GM19372 (cell line): ENCODE data around the gene FKBP2.
A peak's percentile ranks its signal among the peaks of the same experiment; 100 is the strongest.
"Not testable (repeated sequence)": the region's sequence is repeated elsewhere in the genome, so short reads cannot be mapped to it uniquely, and the experiment has no call there.

Experiments
- ATAC-seq: cut with Tn5 transposase; IDR thresholded peaks from one replicate; pipeline ENCODE4 v1.9.1; 2021; ENCODE audit warnings: mild to moderate bottlenecking, low read depth, moderate library complexity; ENCODE audit not compliant: unreplicated experiment

Gene FKBP2

DNA sequence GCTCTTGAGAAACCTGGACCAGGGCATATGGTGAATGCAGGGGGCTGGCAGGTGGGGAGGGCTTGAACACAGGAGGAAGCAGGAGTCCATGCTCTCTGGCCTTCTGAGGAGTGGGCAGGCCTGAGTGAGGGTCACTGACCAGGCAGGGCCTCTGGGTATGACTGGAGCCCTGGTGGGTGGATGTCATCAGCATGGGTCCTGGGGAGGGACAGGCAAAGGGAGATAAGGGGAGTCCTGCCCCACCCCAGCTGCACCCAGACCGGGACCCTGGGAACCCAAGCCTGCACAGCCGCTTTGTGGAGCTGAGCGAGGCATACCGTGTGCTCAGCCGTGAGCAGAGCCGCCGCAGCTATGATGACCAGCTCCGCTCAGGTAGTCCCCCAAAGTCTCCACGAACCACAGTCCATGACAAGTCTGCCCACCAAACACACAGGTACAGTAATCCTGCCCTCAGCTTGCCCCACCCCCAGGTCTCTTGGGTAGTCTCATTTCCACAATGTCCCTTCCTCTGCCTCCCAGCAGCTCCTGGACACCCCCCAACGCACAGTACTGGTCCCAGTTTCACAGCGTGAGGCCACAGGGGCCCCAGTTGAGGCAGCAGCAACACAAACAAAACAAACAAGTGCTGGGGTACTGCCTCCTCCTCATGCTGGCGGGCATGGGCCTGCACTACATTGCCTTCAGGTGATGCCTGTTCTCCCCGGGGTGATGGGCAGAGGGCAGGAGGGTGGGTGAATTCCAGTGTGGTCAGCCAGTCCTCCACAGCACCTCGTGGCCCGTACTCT, 8.5 kb upstream of the FKBP2 start:
- no peak for ATAC-seq

DNA sequence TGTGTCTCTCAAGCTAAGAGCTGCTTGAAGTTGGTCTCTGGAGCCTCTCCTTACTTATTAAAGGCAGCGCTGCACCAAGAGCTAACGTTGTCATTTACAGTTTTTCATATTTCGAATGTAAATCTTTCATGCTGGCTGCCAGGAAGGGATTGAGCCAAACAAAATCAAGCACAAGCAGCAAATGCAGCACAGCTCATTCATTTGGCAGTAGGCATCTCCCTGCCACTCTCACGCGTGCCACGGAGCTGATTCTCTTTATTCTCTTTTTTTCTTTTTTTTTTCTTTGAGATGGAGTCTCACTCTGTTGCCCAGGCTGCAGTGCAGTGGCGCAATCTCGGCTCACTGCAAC, 8.0 kb upstream of the FKBP2 start:
- no peak for ATAC-seq

DNA sequence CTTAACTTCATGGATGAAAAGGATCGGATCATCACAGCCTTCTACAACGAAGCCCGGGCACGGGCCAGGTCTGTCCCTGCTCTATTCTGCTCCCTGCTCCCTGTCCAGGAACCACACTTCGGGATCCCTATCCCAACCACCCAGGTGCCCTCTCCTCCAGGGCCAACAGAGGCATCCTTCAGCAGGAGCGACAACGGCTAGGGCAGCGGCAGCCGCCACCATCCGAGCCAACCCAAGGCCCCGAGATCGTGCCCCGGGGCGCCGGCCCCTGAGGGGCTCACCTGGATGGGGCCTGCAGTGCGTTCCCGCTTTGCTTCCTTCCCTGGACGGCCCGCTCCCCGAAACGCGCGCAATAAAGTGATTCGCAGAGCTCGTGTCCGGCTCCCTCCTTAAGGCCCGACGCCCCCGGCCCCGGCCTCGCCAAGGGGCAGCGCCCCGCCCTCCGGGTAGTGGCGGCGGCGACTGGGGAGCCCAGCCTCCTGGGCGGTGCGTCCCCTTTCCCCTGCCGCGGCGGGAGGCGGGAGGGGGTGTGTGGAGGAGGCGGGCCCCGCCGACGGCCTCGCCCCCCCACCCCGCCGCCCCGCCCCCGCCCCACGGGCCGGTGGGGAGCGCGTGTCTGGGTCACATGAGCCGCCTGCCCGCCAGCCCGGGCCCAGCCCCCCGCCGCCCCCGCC, 6.8 kb upstream of the FKBP2 start, which contains the start of gene VEGFB:
Gene VEGFB (plus strand): TSS at position 672 of the 674 bp plus-strand sequence. CDS start 250 bp downstream, outside the sequence.
- ATAC-seq: peak; percentile 37

DNA sequence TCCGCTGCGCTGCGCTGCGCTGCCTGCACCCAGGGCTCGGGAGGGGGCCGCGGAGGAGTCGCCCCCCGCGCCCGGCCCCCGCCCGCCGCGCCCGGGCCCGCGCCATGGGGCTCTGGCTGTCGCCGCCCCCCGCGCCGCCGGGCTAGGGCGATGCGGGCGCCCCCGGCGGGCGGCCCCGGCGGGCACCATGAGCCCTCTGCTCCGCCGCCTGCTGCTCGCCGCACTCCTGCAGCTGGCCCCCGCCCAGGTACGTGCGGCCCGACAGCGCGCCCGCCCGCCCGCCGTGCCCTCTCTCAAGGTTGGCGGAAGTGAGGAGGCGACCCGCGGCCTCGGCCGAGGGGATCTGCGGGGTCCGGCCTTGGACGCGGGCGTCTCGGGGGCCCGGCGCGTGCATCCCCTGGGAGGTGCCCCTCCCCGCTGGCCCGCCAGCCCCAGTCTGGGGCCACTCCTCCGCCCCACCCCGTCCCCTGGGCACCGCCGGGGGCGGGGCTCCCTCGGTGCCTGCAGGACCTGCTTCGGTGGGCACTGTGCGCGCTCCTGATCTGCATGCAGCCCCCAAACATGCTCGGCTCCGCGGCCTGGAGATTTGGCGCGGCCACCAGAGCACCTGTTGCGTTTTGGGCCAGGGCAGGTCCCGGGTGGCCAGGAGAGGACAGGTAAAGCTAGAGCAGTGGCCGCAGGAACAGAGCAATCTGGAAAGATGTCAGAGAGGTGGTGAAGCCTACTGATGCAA, 6.1 kb upstream of the FKBP2 start:
- peak; percentile 25 for ATAC-seq

DNA sequence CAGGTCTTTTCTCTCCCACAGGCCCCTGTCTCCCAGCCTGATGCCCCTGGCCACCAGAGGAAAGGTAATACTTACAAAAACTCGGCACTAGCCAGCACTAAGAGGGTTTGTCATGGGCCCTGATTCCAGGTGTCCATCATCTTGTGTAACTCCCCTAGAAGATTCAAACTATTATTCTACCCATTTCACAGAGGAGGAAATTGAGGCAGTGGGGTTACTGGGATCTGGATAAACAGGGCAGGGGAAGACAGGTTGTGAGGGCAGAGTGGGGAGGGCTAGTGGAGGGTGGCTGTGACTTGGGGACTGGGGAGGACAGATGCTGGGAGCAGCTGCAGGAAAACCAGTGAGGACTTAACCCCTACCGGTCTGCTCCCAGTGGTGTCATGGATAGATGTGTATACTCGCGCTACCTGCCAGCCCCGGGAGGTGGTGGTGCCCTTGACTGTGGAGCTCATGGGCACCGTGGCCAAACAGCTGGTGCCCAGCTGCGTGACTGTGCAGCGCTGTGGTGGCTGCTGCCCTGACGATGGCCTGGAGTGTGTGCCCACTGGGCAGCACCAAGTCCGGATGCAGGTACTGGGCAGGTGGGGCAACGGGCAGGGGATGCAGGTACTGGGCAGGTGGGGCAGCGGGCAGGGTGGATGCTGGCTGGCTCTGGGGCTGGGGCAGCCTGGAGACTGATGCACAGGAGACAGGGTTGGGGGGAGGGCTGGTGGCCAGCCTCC, 5.3 kb upstream of the FKBP2 start:
- no peak for ATAC-seq

DNA sequence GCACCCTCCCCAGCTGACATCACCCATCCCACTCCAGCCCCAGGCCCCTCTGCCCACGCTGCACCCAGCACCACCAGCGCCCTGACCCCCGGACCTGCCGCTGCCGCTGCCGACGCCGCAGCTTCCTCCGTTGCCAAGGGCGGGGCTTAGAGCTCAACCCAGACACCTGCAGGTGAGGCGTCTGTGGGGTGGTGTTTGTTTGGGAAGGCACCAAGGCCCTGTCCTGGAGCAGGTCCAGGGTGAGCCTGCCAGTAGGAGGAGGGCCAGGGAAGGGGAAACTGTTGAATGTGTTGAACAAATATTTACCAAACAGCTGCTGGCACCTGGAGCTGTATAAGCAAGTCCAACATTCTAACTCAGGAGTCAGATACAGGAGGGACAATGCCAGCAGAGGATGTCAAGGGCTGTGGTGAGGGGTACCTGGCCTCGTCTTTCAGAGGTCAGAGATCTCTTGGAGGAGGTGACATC, 3.4 kb upstream of the FKBP2 start:
- ATAC-seq: no peak

DNA sequence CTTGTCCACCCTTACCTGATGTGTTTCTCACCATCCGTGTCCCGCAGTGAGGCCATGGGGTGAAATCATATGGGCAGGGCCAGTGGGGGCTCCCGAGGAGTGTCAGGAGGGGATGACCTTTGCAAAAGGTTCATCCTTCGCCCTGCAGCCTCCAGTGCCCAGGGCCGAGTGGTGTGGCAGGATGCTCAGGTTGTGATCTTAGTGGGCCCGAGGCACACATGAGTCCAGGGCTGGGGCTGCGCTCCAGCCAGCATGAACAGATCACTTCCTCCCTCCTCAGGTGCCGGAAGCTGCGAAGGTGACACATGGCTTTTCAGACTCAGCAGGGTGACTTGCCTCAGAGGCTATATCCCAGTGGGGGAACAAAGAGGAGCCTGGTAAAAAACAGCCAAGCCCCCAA, 2.8 kb upstream of the FKBP2 start:
- ATAC-seq: no peak

DNA sequence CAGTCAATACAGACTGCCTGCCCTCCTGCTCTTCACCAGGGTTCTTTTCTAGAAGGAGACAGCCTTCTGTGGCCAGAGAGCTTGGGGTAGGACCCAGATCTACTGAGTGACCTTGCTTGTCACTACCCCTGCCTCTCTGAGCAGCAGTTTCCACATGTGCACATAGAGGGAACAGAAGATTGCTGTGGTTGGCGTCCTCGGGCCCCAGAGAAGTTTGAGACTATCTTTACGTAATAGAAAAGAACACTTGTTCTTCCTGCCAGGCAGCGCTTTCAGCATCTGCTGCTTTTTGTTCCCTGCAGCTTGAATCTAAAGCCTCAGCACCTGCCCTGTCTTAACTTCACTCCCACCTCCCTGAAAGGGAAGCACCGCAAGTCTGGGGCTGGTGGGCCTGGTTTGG, 1.9 kb upstream of the FKBP2 start:
- no peak for ATAC-seq

DNA sequence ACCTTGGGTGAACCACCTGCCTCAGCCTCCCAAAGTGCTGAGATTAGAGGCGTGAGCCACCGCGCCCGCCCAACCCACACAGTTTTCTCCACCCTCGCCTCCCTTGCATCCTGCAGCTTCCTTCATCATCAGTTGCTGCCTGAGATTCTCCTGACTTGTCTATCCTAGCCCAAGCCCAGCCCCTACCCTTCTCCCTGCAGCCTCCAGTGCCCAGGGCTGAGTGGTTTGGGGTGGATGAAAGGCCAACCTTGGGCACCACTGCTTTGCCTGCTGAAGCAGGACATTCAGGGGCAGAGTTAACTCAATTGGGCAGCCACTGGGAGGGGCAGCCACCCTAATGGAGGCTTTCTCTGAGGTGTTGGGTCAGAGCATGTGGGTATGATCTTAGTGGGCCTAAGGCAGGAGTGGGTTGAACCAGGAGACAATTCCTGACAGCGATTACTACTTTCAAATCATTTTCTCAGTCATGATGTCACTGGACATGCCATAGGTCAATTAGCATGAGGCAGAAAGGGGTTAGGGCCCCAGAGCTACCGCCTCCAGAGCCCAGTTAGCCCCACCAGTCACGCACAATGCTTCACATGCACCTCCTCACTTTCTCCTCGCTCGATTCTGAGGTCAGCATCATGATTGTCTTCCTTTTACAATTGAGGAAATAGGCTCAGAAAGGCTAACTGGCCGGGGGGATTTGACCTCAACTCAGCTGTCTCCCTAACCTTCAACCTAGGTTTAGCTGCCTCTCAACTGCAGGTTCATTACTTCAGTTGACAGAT, 1.0 kb upstream of the FKBP2 start:
- ATAC-seq: peak; percentile 3

DNA sequence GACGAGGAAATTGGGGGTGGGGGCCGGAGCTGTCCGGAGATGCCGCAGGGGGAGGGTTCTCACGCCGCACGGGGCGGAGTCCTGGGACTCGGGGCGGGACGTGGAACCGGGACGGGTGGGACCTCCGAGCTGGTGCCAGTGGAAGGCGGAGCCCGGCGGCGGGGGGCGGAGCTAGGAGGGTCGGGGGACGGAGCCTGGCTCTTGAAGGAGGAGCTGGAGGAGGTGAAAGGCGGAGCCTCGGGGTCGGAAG, 271 bp downstream of the FKBP2 start:
- ATAC-seq: peak; percentile 74

DNA sequence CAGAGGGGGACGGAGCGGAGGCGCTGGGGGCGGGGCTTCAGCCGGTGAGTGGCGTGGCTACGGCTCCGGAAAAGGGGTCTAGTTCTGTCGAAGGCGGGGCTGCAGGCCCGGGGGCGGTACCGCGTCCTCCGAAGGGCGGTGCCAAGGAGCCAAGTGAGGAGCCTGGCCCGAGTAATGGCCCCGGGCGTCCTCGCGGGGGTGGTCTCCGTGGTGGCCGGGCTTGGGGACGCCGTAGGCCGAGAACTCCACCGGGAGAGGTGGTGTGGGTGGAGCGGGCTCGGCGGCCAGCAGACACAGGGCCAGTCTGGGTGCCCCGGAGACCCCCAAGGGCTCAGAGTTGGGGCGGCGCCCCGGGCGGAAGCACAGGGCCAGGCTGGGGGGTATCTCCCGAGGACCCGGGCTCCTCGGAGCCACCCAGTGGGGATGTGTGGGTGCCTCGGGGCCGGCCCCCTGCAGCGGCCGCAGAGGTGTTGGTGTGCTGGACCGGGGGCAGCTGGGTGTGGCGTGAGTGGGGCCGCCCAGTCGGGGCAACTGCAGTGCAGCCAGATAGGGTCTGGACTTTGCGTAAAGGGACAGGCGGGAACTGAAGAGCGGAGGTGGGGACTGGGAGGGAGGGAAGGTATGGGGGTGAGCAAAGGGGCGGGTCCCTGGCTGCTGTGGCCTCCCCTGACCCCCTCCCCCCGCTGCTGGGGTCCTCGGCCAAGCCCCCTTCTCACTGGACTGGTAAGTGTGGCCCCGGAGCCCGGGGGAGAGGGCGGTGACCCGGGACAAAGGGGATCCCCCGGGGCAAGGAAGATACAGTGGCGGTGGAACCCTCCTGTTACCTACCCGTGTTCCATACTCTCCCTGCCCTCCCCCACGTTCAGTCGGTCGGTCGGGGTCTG, 838 bp downstream of the FKBP2 start:
- ATAC-seq: peak; percentile 2

DNA sequence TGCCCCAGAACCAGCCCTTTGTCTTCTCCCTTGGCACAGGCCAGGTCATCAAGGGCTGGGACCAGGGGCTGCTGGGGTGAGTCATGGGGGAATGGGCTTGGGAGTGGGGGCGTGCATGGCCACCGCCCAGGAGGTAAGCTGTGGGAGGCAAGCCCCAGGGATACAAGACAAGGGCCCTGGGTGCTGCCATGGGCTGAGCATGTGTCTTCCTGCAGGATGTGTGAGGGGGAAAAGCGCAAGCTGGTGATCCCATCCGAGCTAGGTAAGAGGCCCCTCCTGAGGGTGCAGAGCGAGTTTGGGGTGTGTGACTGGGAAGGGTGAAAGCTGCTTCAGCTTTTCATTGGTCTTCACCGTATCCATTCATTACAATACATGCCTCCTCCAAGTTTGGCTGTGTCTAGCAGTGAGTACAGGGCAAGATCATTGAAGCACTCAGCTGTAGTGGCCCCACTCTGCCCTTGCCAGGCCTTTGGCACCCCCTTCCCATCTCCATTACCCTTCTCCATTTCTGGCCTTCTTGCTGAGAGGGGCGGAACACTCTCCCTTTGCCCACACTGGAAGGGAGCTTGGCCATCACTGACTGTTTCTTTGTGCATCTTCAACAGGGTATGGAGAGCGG, 2.5 kb downstream of the FKBP2 start:
- no peak for ATAC-seq

DNA sequence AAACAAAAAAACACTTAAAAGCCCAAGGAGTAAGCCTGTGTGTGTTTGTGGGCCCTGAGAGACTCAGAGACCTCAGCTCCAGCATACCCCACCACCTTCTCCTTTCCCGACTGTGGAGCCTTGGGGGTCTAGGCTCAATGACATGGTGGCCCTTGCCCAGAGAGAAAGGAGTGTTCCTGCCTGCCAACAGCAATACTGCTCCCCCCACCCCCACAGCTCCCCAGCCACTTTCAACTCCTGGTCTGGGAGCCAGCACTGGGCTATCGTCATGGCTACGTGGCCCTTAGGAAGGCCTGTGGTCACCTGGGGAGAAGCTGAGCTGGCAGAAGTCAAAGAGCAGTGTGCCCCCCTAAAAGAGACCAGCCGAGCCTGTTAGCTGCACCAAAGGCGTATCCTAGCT, 3.2 kb downstream of the FKBP2 start:
- ATAC-seq: no peak

DNA sequence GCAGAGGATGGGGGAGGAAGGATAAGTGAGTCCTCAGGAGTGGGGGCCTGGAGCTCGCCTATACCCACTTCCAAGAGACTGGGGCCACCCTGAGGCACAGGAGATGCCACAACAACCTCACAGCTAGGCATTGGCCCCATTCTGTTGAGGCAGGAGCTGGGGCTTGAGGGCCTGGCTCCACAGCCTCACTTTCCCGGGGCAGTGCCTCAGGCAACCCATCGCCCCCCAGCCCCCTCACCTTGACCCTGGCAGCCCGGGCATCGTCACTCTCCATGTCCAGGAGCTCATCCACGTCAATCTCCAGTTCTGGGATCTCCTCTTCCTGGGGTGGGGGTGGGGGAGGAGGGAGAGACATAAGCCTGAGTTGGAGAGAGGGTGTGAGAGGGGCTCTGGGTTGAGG, 4.1 kb downstream of the FKBP2 start:
- no peak for ATAC-seq

DNA sequence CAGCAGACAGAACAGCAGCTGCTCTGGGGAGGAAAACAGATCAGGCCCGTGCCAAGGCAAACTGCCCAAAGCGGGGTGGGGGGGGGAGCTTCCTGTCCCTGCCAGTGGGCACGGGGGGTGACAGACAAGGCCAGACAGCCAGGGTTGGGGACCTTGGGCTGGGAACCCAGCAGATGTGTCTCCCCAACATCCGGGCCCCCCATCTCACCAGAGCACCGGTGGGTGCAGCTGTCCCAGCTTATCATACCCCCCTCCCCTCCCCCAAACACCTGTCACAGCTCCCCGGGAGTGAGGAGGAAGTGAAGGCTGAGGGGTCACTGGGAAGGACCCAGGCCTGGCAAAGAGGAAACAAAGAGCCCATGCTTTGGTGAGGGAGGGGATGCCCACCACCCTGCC, 4.5 kb downstream of the FKBP2 start:
- ATAC-seq: no peak

DNA sequence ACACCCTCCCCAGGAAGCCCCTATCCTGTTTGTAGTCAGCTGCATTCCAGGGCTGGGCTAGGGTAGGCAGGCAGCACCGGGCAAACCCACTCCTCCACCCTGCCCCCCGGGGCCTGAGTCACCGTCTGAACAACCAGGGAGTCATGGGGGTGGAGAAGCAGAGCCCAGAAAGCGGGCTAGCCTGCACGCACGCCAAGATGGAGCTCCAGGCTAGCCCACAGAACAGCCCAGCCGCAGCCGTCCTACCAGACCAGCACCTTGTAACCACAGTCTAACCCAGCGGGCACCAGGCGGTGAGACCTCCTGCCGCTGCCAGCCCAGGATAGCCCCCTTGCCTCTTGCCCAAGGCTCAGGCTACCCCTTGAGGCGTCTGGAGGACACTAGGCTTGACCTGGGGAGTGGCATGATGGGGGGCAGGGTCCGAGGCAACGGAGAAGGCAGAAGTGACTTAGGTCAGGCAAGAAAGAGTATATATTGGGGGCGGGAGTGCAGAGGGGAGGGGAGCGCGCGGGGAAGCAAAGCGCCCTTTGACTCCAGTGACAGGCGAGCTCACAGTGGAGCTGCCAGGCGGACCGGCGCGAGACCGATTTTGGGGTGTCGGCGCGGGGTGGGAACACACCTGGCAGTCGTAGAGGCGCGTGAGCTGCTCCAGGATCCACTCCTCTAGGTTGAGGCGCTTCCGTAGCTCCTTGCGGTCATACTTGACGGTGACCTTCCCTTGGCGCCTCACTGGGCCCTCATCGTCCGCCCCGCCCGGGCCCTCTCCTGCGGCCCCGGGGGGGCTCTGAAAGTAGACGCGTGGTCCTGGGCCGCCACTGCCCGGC, 5.1 kb downstream of the FKBP2 start:
- no peak for ATAC-seq

DNA sequence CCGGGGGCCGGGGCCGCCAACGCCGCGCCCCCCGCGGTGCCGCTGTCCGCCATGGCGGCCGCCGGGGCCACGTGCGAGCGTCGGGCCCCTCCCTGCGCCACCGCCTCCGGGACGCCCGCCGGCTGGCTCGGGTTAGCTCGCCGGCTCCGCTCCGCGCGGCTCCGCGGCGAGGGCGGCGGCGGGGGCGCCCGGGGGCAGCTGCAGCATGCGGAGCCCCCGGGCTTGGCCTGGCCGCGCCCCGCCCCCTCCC, 5.7 kb downstream of the FKBP2 start:
- not testable (repeated sequence) for ATAC-seq
